K562 (cell line): ENCODE results near the gene KBTBD13.

ENCODE experiments used
- ARID4B ChIP-seq: sonication (generic); formaldehyde crosslinking; IDR thresholded peaks from 2 replicates; pipeline ENCODE4 v1.8.0; 2022; ENCODE audit warnings: mild to moderate bottlenecking, missing genetic modification reagents
- CTBP1 ChIP-seq: fragments of 450-650 bp; IDR thresholded peaks from 2 replicates; pipeline ENCODE4 v1.6.1; 2016; ENCODE audit warnings: borderline replicate concordance
- EZH2 ChIP-seq: IDR thresholded peaks from 2 replicates; pipeline ENCODE4 v1.6.1; 2012; ENCODE audit warnings: low read depth, mild to moderate bottlenecking, inconsistent platforms, low read length, borderline replicate concordance
- MBD1 ChIP-seq: fragments of 250-450 bp; sonication (Bioruptor Pico); IDR thresholded peaks from 2 replicates; pipeline ENCODE4 v1.8.0; 2022; ENCODE audit warnings: inconsistent platforms
- TEAD1 ChIP-seq, 2 experiments: fragments of 450-650 bp in 1 of 2; sonication (generic) in 1 of 2; formaldehyde crosslinking; IDR thresholded peaks; 2 replicates each; pipeline versions ENCODE4 v1.4.0 to v1.8.0; 2020 to 2022; ENCODE audit warnings: mild to moderate bottlenecking in 2 of 2, missing genetic modification reagents in 1 of 2
- U2AF1 ChIP-seq: fragments of 200-400 bp; formaldehyde crosslinking; optimal IDR thresholded peaks from 2 replicates; pipeline ENCODE3; 2017; ENCODE audit warnings: mild to moderate bottlenecking, low read depth, low read length, moderate library complexity
- ZBTB34 ChIP-seq: fragments of 250-450 bp; sonication (Bioruptor Pico); IDR thresholded peaks from 2 replicates; pipeline ENCODE4 v1.8.0; 2021; ENCODE audit warnings: mild to moderate bottlenecking, moderate library complexity
- ZZZ3 ChIP-seq: fragments of 450-650 bp; IDR thresholded peaks from 2 replicates; pipeline ENCODE4 v1.6.1; 2016; ENCODE audit warnings: antibody characterized with exemption, mild to moderate bottlenecking, moderate library complexity
- TF ChIP-seq, protein P1 (sequence below), 2 experiments: IDR thresholded peaks; 2 replicates each; pipeline ENCODE4 v1.6.1; 2011; ENCODE audit warnings: borderline replicate concordance in 1 of 2, control low read depth in 1 of 2, low read depth in 1 of 2, low read length in 1 of 2, mild to moderate bottlenecking in 1 of 2, mixed read lengths in 1 of 2, moderate library complexity in 1 of 2; ENCODE audit not compliant: insufficient read depth in 1 of 2, insufficient read length in 1 of 2, poor library complexity in 1 of 2, severe bottlenecking in 1 of 2; ENCODE audit errors: extremely low read depth in 1 of 2
- TF ChIP-seq, protein P2 (sequence below): fragments of 450-650 bp; formaldehyde crosslinking; conservative IDR thresholded peaks from 2 replicates; pipeline ENCODE4 v1.4.0; 2022; ENCODE audit warnings: mild to moderate bottlenecking, missing genetic modification characterization
- TF ChIP-seq, protein P3 (sequence below): fragments of 250-450 bp; sonication (Bioruptor Pico); IDR thresholded peaks from 2 replicates; pipeline ENCODE4 v1.5.1; 2021; ENCODE audit warnings: mild to moderate bottlenecking
- TF ChIP-seq, protein P4 (sequence below), 3 experiments: IDR thresholded peaks in 2 of 3; conservative IDR thresholded peaks in 1 of 3; 2 replicates each; pipeline ENCODE4 v1.5.1; 2011 to 2012; ENCODE audit warnings: low read length in 3 of 3, mild to moderate bottlenecking in 3 of 3, control low read depth in 2 of 3, improper control_type of control experiment in 1 of 3, inconsistent platforms in 1 of 3, low read depth in 1 of 3, mixed read lengths in 1 of 3, moderate library complexity in 1 of 3; ENCODE audit not compliant: insufficient read depth in 2 of 3
- TF ChIP-seq, protein P5 (sequence below): sonication (generic); formaldehyde crosslinking; IDR thresholded peaks from 2 replicates; pipeline ENCODE4 v1.8.0; 2022; ENCODE audit warnings: missing genetic modification reagents, mild to moderate bottlenecking, moderate library complexity, borderline replicate concordance

GRCh38 chr15:65094294-65094995, 17.9 kb downstream of the KBTBD13 start:
- TF ChIP-seq, protein P1, sequence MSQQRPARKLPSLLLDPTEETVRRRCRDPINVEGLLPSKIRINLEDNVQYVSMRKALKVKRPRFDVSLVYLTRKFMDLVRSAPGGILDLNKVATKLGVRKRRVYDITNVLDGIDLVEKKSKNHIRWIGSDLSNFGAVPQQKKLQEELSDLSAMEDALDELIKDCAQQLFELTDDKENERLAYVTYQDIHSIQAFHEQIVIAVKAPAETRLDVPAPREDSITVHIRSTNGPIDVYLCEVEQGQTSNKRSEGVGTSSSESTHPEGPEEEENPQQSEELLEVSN (IDR thresholded peaks at IDR 0.05; ENCODE audit: borderline replicate concordance in 1 of 2, extremely low read depth in 1 of 2, insufficient read depth in 1 of 2, insufficient read length in 1 of 2, low read depth in 1 of 2, low read length in 1 of 2, poor library complexity in 1 of 2, severe bottlenecking in 1 of 2) = no peak
- TF ChIP-seq U2AF1 (no peak), ZBTB34 (CRISPR knock-in tag) (no peak), TEAD1 (CRISPR knock-in tag; IDR thresholded peaks at IDR 0.05) (no peak), CTBP1 (no peak), EZH2 (no peak), MBD1 (CRISPR knock-in tag) (no peak), ZZZ3 (no peak), ARID4B (CRISPR knock-in tag) (no peak)
- TF ChIP-seq, protein P2, sequence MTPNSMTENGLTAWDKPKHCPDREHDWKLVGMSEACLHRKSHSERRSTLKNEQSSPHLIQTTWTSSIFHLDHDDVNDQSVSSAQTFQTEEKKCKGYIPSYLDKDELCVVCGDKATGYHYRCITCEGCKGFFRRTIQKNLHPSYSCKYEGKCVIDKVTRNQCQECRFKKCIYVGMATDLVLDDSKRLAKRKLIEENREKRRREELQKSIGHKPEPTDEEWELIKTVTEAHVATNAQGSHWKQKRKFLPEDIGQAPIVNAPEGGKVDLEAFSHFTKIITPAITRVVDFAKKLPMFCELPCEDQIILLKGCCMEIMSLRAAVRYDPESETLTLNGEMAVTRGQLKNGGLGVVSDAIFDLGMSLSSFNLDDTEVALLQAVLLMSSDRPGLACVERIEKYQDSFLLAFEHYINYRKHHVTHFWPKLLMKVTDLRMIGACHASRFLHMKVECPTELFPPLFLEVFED = no peak
- TF ChIP-seq, protein P3, sequence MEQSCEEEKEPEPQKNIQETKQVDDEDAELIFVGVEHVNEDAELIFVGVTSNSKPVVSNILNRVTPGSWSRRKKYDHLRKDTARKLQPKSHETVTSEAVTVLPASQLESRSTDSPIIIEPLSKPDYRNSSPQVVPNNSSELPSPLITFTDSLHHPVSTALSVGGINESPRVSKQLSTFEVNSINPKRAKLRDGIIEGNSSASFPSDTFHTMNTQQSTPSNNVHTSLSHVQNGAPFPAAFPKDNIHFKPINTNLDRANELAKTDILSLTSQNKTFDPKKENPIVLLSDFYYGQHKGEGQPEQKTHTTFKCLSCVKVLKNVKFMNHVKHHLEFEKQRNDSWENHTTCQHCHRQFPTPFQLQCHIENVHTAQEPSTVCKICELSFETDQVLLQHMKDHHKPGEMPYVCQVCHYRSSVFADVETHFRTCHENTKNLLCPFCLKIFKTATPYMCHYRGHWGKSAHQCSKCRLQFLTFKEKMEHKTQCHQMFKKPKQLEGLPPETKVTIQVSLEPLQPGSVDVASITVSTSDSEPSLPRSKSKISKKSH (CRISPR knock-in tag) = no peak
- TF ChIP-seq, protein P4, sequence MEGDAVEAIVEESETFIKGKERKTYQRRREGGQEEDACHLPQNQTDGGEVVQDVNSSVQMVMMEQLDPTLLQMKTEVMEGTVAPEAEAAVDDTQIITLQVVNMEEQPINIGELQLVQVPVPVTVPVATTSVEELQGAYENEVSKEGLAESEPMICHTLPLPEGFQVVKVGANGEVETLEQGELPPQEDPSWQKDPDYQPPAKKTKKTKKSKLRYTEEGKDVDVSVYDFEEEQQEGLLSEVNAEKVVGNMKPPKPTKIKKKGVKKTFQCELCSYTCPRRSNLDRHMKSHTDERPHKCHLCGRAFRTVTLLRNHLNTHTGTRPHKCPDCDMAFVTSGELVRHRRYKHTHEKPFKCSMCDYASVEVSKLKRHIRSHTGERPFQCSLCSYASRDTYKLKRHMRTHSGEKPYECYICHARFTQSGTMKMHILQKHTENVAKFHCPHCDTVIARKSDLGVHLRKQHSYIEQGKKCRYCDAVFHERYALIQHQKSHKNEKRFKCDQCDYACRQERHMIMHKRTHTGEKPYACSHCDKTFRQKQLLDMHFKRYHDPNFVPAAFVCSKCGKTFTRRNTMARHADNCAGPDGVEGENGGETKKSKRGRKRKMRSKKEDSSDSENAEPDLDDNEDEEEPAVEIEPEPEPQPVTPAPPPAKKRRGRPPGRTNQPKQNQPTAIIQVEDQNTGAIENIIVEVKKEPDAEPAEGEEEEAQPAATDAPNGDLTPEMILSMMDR (IDR thresholded peaks at IDR 0.05 in 2 of 3, conservative IDR thresholded peaks at IDR 0.05 in 1 of 3; ENCODE audit: insufficient read depth in 2 of 3, low read depth in 1 of 3, low read length in 3 of 3) = no peak
- TF ChIP-seq, protein P5, sequence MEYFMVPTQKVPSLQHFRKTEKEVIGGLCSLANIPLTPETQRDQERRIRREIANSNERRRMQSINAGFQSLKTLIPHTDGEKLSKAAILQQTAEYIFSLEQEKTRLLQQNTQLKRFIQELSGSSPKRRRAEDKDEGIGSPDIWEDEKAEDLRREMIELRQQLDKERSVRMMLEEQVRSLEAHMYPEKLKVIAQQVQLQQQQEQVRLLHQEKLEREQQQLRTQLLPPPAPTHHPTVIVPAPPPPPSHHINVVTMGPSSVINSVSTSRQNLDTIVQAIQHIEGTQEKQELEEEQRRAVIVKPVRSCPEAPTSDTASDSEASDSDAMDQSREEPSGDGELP (CRISPR knock-in tag) = no peak
